ENCODE results near the gene HOMER2. TPM values are rescaled to one million over a fixed set of nuclear protein-coding genes. Genes with fewer than 3 reads are reported as not detected.

The HOMER2 gene
- total and polyA plus RNA-seq, 11 donors: 15.2 to 60.5 (median 36.9) TPM

DNA sequence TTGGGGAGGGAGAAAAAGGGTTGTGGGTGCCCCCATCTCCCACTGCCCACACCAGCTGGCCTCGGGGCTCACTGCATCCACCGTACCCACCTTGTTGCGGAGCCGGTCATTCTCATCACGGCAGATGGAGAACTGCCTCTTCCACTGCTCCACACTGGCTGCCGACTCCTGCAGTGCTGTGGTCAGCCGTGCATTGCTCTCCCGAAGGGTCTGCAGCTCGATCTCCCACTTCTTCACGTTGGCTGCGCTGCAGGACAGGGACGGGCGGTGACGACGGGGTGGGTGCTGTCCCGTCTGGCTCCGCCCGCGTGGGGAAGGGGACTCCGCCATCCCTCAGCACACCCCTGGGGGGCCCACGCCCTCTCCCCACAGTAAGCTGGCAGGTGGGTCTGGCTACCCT is 98.0 kb downstream of the HOMER2 start:
- H3K27me3 ChIP-seq: no peaks in the 10 kb centered on the region
- no peak for TF ChIP-seq CTCF (IDR thresholded peaks at IDR 0.05)
- no peak for TF ChIP-seq POLR2A (IDR thresholded peaks at IDR 0.05)
- H3K36me3 ChIP-seq: peaks cover 0 to 10% (median 0%) of the 10 kb centered on the region in 9 donors
- H3K9me3 ChIP-seq: no peaks in the 10 kb centered on the region
- H3K4me1 ChIP-seq: peaks cover 0 to 18% (median 6%) of the 10 kb centered on the region in 12 donors
- H3K27ac ChIP-seq: no peak overlapping the region
- WGBS, 4 donors: 84 to 94% (median 93%) methylated on average over 21 of the region's 21 CpGs
- ATAC-seq (no peak), DNase-seq (no peak)
- no peak overlapping the region for H3K4me3 ChIP-seq
- intact Hi-C loops (cut with DNase I): loop anchor here in 7 of 10 donors (5.0 to 10.0 kb wide), 3 partner anchors 130 to 148 kb away; partner anchors contain the start of gene RAMAC (in 6 of the 7)

GRCh38 chr15:82852941-82853561 is 99.5 kb downstream of the HOMER2 start:
- TF ChIP-seq POLR2A (IDR thresholded peaks at IDR 0.05) (no peak), CTCF (IDR thresholded peaks at IDR 0.05) (no peak)
- Histone ChIP-seq H3K4me1 (peaks cover 0 to 23% (median 13%) of the 10 kb centered on the region in 12 donors), H3K27ac (no peak overlapping the region), H3K27me3 (no peaks in the 10 kb centered on the region), H3K36me3 (peaks cover 0 to 10% (median 0%) of the 10 kb centered on the region in 9 donors), H3K9me3 (no peaks in the 10 kb centered on the region), H3K4me3 (no peak overlapping the region)
- no peak for ATAC-seq
- intact Hi-C loops (cut with DNase I): loop anchor here in 7 of 10 donors (5.0 to 10.0 kb wide), 3 partner anchors 132 to 149 kb away; partner anchors contain the start of gene RAMAC (in 6 of the 7)
- WGBS, 4 donors: 58 to 66% (median 62%) methylated on average over 14 to 16 of the region's 16 CpGs
- DNase-seq: no peak

DNA sequence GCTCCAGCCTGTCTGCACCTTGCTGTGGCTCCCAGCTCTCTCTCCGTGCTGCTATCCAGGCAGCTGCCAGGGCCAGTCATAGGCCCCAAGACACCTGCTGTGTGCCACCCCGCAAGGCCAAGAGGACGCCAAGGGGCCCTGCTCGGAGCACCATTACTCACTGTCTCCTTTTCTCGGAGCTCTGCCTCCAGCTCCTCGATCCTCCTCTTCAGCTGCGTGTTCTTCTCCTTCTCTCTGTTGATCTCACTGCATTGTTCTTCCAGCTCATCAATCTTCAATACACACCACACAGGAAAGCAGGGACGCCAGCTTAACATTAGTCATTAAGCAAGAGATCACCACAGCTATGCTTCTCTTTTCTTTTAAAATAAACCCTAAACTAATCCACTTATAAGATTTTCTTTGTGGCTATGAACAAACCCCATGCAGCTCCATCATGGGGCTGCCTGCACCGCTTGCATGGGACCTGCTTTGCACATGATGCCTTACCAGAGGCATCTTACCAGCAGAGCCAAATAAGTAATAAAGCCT is 100.5 kb downstream of the HOMER2 start:
- no peaks in the 10 kb centered on the region for H3K9me3 ChIP-seq
- no peak for DNase-seq
- no peak overlapping the region for H3K27ac ChIP-seq
- no peak for ATAC-seq
- WGBS, 4 donors: 81 to 85% (median 83%) methylated on average over 9 of the region's 9 CpGs
- TF ChIP-seq CTCF (IDR thresholded peaks at IDR 0.05) (no peak), POLR2A (IDR thresholded peaks at IDR 0.05) (no peak)
- H3K36me3 ChIP-seq: peaks cover 0 to 10% (median 0%) of the 10 kb centered on the region in 9 donors
- H3K4me1 ChIP-seq: peaks cover 0 to 23% (median 13%) of the 10 kb centered on the region in 12 donors
- intact Hi-C loops (cut with DNase I): loop anchor here in 9 of 10 donors (2.0 to 10.0 kb wide), 4 partner anchors 133 to 150 kb away; partner anchors contain the start of gene RAMAC (in 6 of the 9)
- H3K4me3 ChIP-seq: no peak overlapping the region
- no peaks in the 10 kb centered on the region for H3K27me3 ChIP-seq

GRCh38 chr15:82851306-82851850 is 101.1 kb downstream of the HOMER2 start:
- peaks cover 0 to 10% (median 0%) of the 10 kb centered on the region in 9 donors for H3K36me3 ChIP-seq
- H3K4me1 ChIP-seq: peaks cover 0 to 23% (median 13%) of the 10 kb centered on the region in 12 donors
- H3K27me3 ChIP-seq: no peaks in the 10 kb centered on the region
- intact Hi-C loops (cut with DNase I): loop anchor here in 9 of 10 donors (2.0 to 10.0 kb wide), 4 partner anchors 133 to 151 kb away; partner anchors contain the start of gene RAMAC (in 6 of the 9)
- H3K27ac ChIP-seq: no peak overlapping the region
- no peak overlapping the region for H3K4me3 ChIP-seq
- 88 to 96% (median 92%) methylated on average over 14 of the region's 14 CpGs for WGBS, 4 donors
- TF ChIP-seq CTCF (IDR thresholded peaks at IDR 0.05) (no peak), POLR2A (IDR thresholded peaks at IDR 0.05) (no peak)
- no peaks in the 10 kb centered on the region for H3K9me3 ChIP-seq
- no peak for ATAC-seq
- DNase-seq: no peak
